Activated naive CD4-positive, alpha-beta T cell treated with anti-CD3 and anti-CD28 coated beads, Interleukin-2, amount 10 ng/mL, durations not matched to agents 7 days and 5 days (primary cell): ENCODE data around the gene AFG1L.

Source experiments
- CTCF ChIA-PET: fragments of 350-600 bp; sonication (Branson Sonifier 250); formaldehyde crosslinking; loops from one replicate; lab custom pipeline; 2021; ENCODE audit warnings: antibody characterized with exemption; lab: Charles Lee
- DNase-seq: peaks from one replicate; pipeline ENCODE4 v3.0.0-alpha.2; 2020
- H3K27ac Mint-ChIP-seq: one replicate; pipeline ENCODE4 v1.8.0; 2021; ENCODE audit warnings: mild to moderate bottlenecking, moderate library complexity, mixed read lengths
- H3K27me3 Mint-ChIP-seq: one replicate; pipeline ENCODE4 v1.8.0; 2021; ENCODE audit warnings: mild to moderate bottlenecking, mixed read lengths
- H3K36me3 Mint-ChIP-seq: one replicate; pipeline ENCODE4 v1.8.0; 2021; ENCODE audit warnings: mixed read lengths
- H3K4me1 Mint-ChIP-seq: one replicate; pipeline ENCODE4 v1.8.0; 2021; ENCODE audit warnings: mixed read lengths
- H3K4me3 Mint-ChIP-seq: one replicate; pipeline ENCODE4 v1.8.0; 2021; ENCODE audit warnings: mild to moderate bottlenecking, moderate library complexity, mixed read lengths
- H3K9me3 Mint-ChIP-seq: one replicate; pipeline ENCODE4 v1.8.0; 2021; ENCODE audit warnings: mixed read lengths

AFG1L gene

DNA sequence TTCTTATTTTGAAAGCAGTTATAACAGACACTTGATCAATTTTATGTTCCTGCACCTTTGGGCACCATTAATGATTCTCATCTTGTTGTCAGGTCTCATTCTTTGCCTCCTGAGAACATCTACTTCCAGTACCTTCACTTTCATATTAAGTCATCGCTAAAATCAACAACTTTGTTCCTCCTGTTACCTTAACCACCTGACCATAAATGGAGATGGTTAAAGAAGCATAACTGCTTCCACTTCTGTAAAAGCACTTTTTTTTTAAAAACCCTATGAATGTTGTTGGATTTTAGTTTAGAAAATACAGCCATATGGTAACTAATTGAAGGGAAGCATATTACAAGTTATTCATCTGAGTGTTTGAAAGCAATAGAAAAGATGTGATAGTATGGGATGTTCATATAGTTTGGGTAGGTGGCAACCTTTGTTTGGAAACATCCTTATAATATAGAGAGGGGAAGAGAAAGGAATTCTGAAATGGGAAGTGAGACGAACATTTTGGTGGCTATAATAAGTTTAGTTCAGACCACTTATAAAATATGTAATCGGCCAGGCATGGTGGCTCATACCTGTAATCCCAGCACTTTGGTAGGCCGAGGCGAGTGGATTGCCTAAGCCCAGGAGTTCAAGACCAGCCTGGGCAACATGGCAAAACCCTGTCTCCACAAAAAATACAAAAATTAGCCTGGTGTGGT, 53.9 kb downstream of the AFG1L start:
- no peak for DNase-seq
- CTCF ChIA-PET = no interaction called here
- peaks cover 13% of the 10 kb centered on the region for H3K36me3 Mint-ChIP-seq
- peaks cover 25% of the 10 kb centered on the region for H3K4me1 Mint-ChIP-seq
- H3K4me3 Mint-ChIP-seq = no peak overlapping the region
- peak overlapping the region; percentile 75 for H3K27ac Mint-ChIP-seq
- H3K9me3 Mint-ChIP-seq = peaks cover 2% of the 10 kb centered on the region
- no peaks in the 10 kb centered on the region for H3K27me3 Mint-ChIP-seq

- H3K9me3 Mint-ChIP-seq = peaks cover 2% of the 10 kb centered on the region
- H3K4me1 Mint-ChIP-seq = peaks cover 27% of the 10 kb centered on the region
- no peak overlapping the region for H3K27ac Mint-ChIP-seq
Observed at GRCh38 chr6:108350528-108350927, 55.7 kb downstream of the AFG1L start.

DNA sequence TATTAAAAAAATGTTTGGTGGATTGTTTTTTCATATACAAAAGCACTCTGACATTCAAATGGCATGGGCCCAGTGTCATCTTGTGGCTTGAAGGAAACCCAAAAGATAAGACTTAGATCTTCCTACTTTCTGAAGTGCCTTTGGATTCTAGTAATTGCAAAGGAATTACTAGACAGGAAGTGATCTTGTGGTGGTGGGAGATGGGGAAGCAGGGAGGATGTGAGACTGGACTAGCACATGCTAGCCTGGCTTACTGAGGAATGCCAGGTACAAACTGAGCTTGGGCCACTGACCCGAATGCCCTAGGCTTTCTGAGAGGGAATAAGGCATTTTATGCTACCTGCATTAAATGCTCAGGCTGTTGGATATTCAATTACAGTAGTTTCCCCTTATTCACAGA, 59.0 kb downstream of the AFG1L start:
- no peak overlapping the region for H3K4me3 Mint-ChIP-seq
- H3K27ac Mint-ChIP-seq = no peak overlapping the region
- H3K9me3 Mint-ChIP-seq = no peaks in the 10 kb centered on the region
- H3K27me3 Mint-ChIP-seq = no peaks in the 10 kb centered on the region
- no peak for DNase-seq
- CTCF ChIA-PET = no interaction called here
- peaks cover 4% of the 10 kb centered on the region for H3K36me3 Mint-ChIP-seq
- H3K4me1 Mint-ChIP-seq = peaks cover 23% of the 10 kb centered on the region

More at GRCh38 chr6:108350528-108350927, 55.7 kb downstream of the AFG1L start:
- H3K36me3 Mint-ChIP-seq = peaks cover 13% of the 10 kb centered on the region
- CTCF ChIA-PET = no interaction called here
- no peak overlapping the region for H3K4me3 Mint-ChIP-seq
- no peak for DNase-seq
- no peaks in the 10 kb centered on the region for H3K27me3 Mint-ChIP-seq

DNA sequence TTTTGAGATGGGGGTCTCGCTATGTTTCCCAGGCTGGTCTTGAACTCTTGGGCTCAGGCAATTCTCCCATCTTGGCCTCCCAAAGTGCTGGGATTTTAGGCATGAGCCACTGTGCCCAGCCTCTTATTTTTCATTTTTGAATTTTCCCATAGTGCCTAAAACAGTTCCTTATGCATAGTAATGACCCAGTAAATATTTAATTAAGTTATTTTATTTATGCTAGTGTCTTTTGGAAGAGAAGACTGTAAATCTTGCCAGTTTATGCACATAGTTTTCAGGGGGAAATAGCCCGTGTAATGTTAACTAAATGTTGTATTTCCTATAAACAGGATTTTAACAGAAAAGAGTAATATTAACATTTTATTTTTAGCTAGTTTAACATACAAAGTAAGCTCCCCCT, 60.3 kb downstream of the AFG1L start:
- Mint-ChIP-seq H3K27ac (no peak overlapping the region), H3K36me3 (peaks cover 6% of the 10 kb centered on the region), H3K4me3 (no peak overlapping the region), H3K9me3 (no peaks in the 10 kb centered on the region), H3K4me1 (peaks cover 25% of the 10 kb centered on the region), H3K27me3 (no peaks in the 10 kb centered on the region)
- DNase-seq = no peak
- CTCF ChIA-PET = interaction anchor here (0.6 kb wide), 1 partner anchor 240 kb away, joined by 4 read pairs; no protein-coding TSS in a partner anchor

GRCh38 chr6:108355890-108356289, 61.0 kb downstream of the AFG1L start:
- peaks cover 28% of the 10 kb centered on the region for H3K4me1 Mint-ChIP-seq
- no peak overlapping the region for H3K4me3 Mint-ChIP-seq
- DNase-seq = no peak
- CTCF ChIA-PET = interaction anchor here (0.6 kb wide), 1 partner anchor 241 kb away, joined by 4 read pairs; no protein-coding TSS in a partner anchor
- no peaks in the 10 kb centered on the region for H3K27me3 Mint-ChIP-seq
- peaks cover 5% of the 10 kb centered on the region for H3K36me3 Mint-ChIP-seq
- no peak overlapping the region for H3K27ac Mint-ChIP-seq
- no peaks in the 10 kb centered on the region for H3K9me3 Mint-ChIP-seq

GRCh38 chr6:108359901-108360882, 65.3 kb downstream of the AFG1L start:
- Mint-ChIP-seq H3K4me3 (no peak overlapping the region), H3K4me1 (peaks cover 25% of the 10 kb centered on the region), H3K27ac (no peak overlapping the region), H3K9me3 (no peaks in the 10 kb centered on the region), H3K27me3 (no peaks in the 10 kb centered on the region), H3K36me3 (peaks cover 5% of the 10 kb centered on the region)
- CTCF ChIA-PET = interaction anchor here (0.9 to 1.1 kb wide), 2 partner anchors 65 to 380 kb away, joined by 3 read pairs; partner anchors contain the start of gene AFG1L
- DNase-seq = no peak

- no peaks in the 10 kb centered on the region for H3K9me3 Mint-ChIP-seq
- no peak overlapping the region for H3K4me3 Mint-ChIP-seq
- H3K27me3 Mint-ChIP-seq = no peaks in the 10 kb centered on the region
- H3K27ac Mint-ChIP-seq = no peak overlapping the region
- DNase-seq = no peak
- CTCF ChIA-PET = interaction anchor here (1.1 kb wide), 1 partner anchor 66 kb away, joined by 3 read pairs; the partner anchor contains the start of gene AFG1L
- peaks cover 25% of the 10 kb centered on the region for H3K4me1 Mint-ChIP-seq
- H3K36me3 Mint-ChIP-seq = peaks cover 5% of the 10 kb centered on the region
Observed at GRCh38 chr6:108360919-108361311, 66.1 kb downstream of the AFG1L start.

DNA sequence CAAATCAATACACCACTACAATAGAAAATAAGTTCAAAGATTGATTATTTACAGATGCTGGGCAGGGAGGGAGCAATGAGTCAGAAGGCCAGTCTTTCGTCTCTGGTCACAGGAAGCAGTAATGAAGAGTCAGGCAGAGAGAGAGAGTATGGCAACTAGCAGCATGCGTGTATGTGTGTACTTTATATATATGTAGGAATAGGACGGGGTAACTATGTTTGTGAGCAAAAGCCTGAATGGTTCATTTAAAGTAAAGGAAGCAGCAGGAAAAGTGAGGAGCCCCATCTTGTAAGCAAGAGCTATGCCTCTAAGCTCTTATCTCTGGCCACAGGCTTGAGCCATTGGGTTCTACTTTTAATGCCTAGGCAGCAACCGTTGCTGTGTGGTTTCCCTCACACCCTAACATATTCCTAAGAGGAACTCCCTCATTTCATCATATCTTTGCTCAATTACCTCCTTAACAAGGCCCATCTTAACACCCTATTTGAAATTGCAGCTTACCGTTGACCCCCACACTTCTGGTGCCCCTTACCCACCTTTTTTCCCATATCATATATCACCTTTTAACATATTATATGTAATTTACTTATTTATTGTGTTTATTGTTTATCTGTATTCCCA, 66.6 kb downstream of the AFG1L start:
- Mint-ChIP-seq H3K4me3 (no peak overlapping the region), H3K9me3 (no peaks in the 10 kb centered on the region), H3K36me3 (peaks cover 5% of the 10 kb centered on the region), H3K27ac (no peak overlapping the region), H3K27me3 (no peaks in the 10 kb centered on the region), H3K4me1 (peaks cover 25% of the 10 kb centered on the region)
- no peak for DNase-seq
- CTCF ChIA-PET = interaction anchor here (1.1 kb wide), 1 partner anchor 66 kb away, joined by 3 read pairs; the partner anchor contains the start of gene AFG1L

- Mint-ChIP-seq H3K36me3 (peaks cover 5% of the 10 kb centered on the region), H3K27me3 (no peaks in the 10 kb centered on the region), H3K4me1 (peaks cover 17% of the 10 kb centered on the region), H3K27ac (no peak overlapping the region), H3K4me3 (no peak overlapping the region), H3K9me3 (no peaks in the 10 kb centered on the region)
- CTCF ChIA-PET = no interaction called here
- DNase-seq = no peak
Observed at GRCh38 chr6:108362455-108362854, 67.6 kb downstream of the AFG1L start.

GRCh38 chr6:108363113-108363512, 68.3 kb downstream of the AFG1L start:
- H3K27ac Mint-ChIP-seq = no peak overlapping the region
- peaks cover 11% of the 10 kb centered on the region for H3K4me1 Mint-ChIP-seq
- no peaks in the 10 kb centered on the region for H3K9me3 Mint-ChIP-seq
- H3K4me3 Mint-ChIP-seq = no peak overlapping the region
- no peaks in the 10 kb centered on the region for H3K27me3 Mint-ChIP-seq
- peaks cover 3% of the 10 kb centered on the region for H3K36me3 Mint-ChIP-seq
- CTCF ChIA-PET = no interaction called here
- DNase-seq = no peak

DNA sequence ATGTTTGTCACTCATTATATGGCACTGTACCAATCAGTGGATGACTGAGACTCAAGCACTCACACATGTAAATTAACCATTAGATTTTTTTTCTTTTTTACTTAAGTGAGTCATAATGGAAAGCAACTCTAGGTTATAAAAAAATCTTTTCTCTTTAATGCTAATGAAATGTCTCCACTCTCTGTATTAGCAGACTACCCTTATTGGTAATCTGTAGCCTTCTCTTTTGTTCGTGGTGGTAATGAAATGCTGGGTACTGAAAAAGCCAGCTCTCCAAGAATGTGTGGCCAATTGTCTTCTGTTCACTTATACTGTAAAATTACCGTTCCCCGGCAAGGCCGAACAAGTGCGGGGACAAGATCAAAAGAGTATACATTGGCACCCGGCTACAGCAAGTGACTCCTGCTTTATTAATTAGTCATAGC, 69.0 kb downstream of the AFG1L start:
- Mint-ChIP-seq H3K4me1 (peaks cover 11% of the 10 kb centered on the region), H3K9me3 (no peaks in the 10 kb centered on the region), H3K27me3 (no peaks in the 10 kb centered on the region), H3K27ac (no peak overlapping the region), H3K36me3 (peaks cover 3% of the 10 kb centered on the region), H3K4me3 (no peak overlapping the region)
- DNase-seq = no peak
- CTCF ChIA-PET = no interaction called here

GRCh38 chr6:108364470-108364869, 69.6 kb downstream of the AFG1L start:
- no peak overlapping the region for H3K27ac Mint-ChIP-seq
- H3K36me3 Mint-ChIP-seq = no peaks in the 10 kb centered on the region
- DNase-seq = no peak
- H3K9me3 Mint-ChIP-seq = no peaks in the 10 kb centered on the region
- no peak overlapping the region for H3K4me3 Mint-ChIP-seq
- H3K27me3 Mint-ChIP-seq = no peaks in the 10 kb centered on the region
- CTCF ChIA-PET = no interaction called here
- H3K4me1 Mint-ChIP-seq = peaks cover 10% of the 10 kb centered on the region

DNA sequence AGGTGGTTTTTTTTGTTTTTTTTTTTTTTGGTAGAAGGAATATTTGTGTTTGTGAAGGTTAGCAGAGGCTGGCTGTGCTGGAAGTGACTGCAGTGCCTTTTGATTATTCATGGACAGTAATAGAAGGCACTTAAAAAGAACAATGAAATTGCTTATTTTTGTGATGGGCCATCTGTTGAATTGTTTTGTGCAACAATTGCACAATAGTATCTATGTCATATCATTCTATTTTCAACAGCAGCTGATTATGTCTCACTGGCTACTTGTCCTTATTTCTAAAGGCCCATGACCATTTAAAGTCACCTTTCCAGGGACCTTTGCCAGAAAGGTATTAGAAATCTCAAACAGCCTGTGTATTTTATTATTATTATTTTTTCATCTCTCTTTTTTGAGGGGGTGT, 70.6 kb downstream of the AFG1L start:
- Mint-ChIP-seq H3K27me3 (no peaks in the 10 kb centered on the region), H3K4me3 (no peak overlapping the region)

DNA sequence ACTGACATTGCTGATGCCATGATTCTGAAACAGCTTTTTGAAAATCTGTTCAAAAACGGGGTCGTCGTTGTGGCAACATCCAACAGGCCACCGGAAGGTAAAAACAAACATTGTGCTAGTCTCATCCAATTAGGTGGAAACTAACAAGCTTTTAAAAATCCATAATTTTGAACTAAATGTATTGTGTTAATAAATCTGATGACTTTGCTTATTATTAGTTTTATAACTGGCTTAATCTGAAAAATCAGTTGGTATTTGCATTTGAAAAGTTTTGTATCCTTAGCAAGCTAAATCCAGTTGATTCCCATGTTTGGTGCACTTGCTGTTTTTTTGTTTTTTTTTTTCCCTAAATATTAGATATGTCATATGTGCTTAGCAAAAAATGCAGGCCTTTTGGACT, 71.4 kb downstream of the AFG1L start:
- H3K4me1 Mint-ChIP-seq = no peaks in the 10 kb centered on the region
- H3K4me3 Mint-ChIP-seq = no peak overlapping the region
- H3K36me3 Mint-ChIP-seq = no peaks in the 10 kb centered on the region
- no peaks in the 10 kb centered on the region for H3K9me3 Mint-ChIP-seq
- DNase-seq = no peak
- CTCF ChIA-PET = no interaction called here
- no peaks in the 10 kb centered on the region for H3K27me3 Mint-ChIP-seq
- no peak overlapping the region for H3K27ac Mint-ChIP-seq

More for the DNA sequence above, 70.6 kb downstream of the AFG1L start:
- no peaks in the 10 kb centered on the region for H3K9me3 Mint-ChIP-seq
- no peak overlapping the region for H3K27ac Mint-ChIP-seq
- peaks cover 2% of the 10 kb centered on the region for H3K4me1 Mint-ChIP-seq
- CTCF ChIA-PET = no interaction called here
- no peak for DNase-seq
- no peaks in the 10 kb centered on the region for H3K36me3 Mint-ChIP-seq
